HEK293 (cell line): ENCODE results near the gene EN2.

Experiments used
- HOXC10 ChIP-seq: sonication (generic); formaldehyde crosslinking; IDR thresholded peaks from 2 replicates; pipeline ENCODE4 v1.8.1; 2023; ENCODE audit warnings: mild to moderate bottlenecking, missing genetic modification reagents
- KLF9 ChIP-seq: fragments of 450-650 bp; formaldehyde crosslinking; IDR thresholded peaks from 2 replicates; pipeline ENCODE4 v1.5.1; 2016; ENCODE audit warnings: missing biosample characterization, missing genetic modification characterization, low read depth
- MYNN ChIP-seq: fragments of 450-650 bp; formaldehyde crosslinking; IDR thresholded peaks from 2 replicates; pipeline ENCODE4 v1.5.1; 2016; ENCODE audit warnings: missing biosample characterization, missing genetic modification characterization, borderline replicate concordance
- SCRT2 ChIP-seq: fragments of 450-650 bp; formaldehyde crosslinking; IDR thresholded peaks from 2 replicates; pipeline ENCODE4 v1.5.1; 2016; ENCODE audit warnings: missing biosample characterization, missing genetic modification characterization
- SP7 ChIP-seq: fragments of 450-650 bp; formaldehyde crosslinking; IDR thresholded peaks from 2 replicates; pipeline ENCODE4 v1.5.1; 2016; ENCODE audit warnings: missing biosample characterization, missing genetic modification characterization
- WT1 ChIP-seq: fragments of 450-650 bp; formaldehyde crosslinking; IDR thresholded peaks from 2 replicates; pipeline ENCODE4 v1.5.1; 2016; ENCODE audit warnings: missing biosample characterization, missing genetic modification characterization
- ZFP37 ChIP-seq: fragments of 450-650 bp; formaldehyde crosslinking; IDR thresholded peaks from 2 replicates; pipeline ENCODE4 v1.5.1; 2016; ENCODE audit warnings: missing biosample characterization, missing genetic modification characterization
- ZFP69B ChIP-seq: fragments of 450-650 bp; formaldehyde crosslinking; IDR thresholded peaks from 2 replicates; pipeline ENCODE4 v1.5.1; 2016; ENCODE audit warnings: missing biosample characterization, missing genetic modification characterization
- ZIC2 ChIP-seq: fragments of 450-650 bp; formaldehyde crosslinking; IDR thresholded peaks from 2 replicates; pipeline ENCODE4 v1.5.1; 2016; ENCODE audit warnings: missing biosample characterization, missing genetic modification characterization
- ZNF10 ChIP-seq: fragments of 450-650 bp; formaldehyde crosslinking; IDR thresholded peaks from 2 replicates; pipeline ENCODE4 v1.5.1; 2017; ENCODE audit warnings: missing biosample characterization, missing genetic modification characterization
- ZNF157 ChIP-seq: fragments of 450-650 bp; formaldehyde crosslinking; IDR thresholded peaks from 2 replicates; pipeline ENCODE4 v1.5.1; 2016; ENCODE audit warnings: missing biosample characterization, missing genetic modification characterization
- ZNF184 ChIP-seq: fragments of 450-650 bp; IDR thresholded peaks from 2 replicates; pipeline ENCODE4 v1.5.1; 2018; ENCODE audit warnings: missing biosample characterization, mild to moderate bottlenecking, missing genetic modification characterization
- ZNF341 ChIP-seq: fragments of 450-650 bp; formaldehyde crosslinking; IDR thresholded peaks from 2 replicates; pipeline ENCODE4; 2016; ENCODE audit warnings: low read depth, missing biosample characterization, missing genetic modification characterization
- ZNF404 ChIP-seq: fragments of 450-650 bp; formaldehyde crosslinking; IDR thresholded peaks from 2 replicates; pipeline ENCODE4 v1.5.1; 2017; ENCODE audit warnings: missing biosample characterization, missing genetic modification characterization
- ZNF423 ChIP-seq: fragments of 450-650 bp; formaldehyde crosslinking; IDR thresholded peaks from 2 replicates; pipeline ENCODE4 v1.5.1; 2016; ENCODE audit warnings: missing biosample characterization, missing genetic modification characterization
- ZNF501 ChIP-seq: fragments of 450-650 bp; formaldehyde crosslinking; IDR thresholded peaks from 2 replicates; pipeline ENCODE4 v1.5.1; 2016; ENCODE audit warnings: missing biosample characterization, missing genetic modification characterization
- ZNF529 ChIP-seq: fragments of 450-650 bp; formaldehyde crosslinking; IDR thresholded peaks from 2 replicates; pipeline ENCODE4 v1.5.1; 2017; ENCODE audit warnings: missing genetic modification characterization, missing biosample characterization; ENCODE audit not compliant: insufficient replicate concordance
- ZNF530 ChIP-seq: fragments of 450-650 bp; formaldehyde crosslinking; IDR thresholded peaks from 2 replicates; pipeline ENCODE4 v1.5.1; 2016; ENCODE audit warnings: low read depth, missing biosample characterization, missing genetic modification characterization
- ZNF549 ChIP-seq: fragments of 450-650 bp; IDR thresholded peaks from 2 replicates; pipeline ENCODE4 v1.5.1; 2018; ENCODE audit warnings: missing biosample characterization, missing genetic modification characterization, mild to moderate bottlenecking, inconsistent platforms, moderate library complexity
- ZNF600 ChIP-seq: fragments of 450-650 bp; formaldehyde crosslinking; IDR thresholded peaks from 2 replicates; pipeline ENCODE4 v1.5.1; 2016; ENCODE audit warnings: missing biosample characterization, missing genetic modification characterization
- ZNF670 ChIP-seq: fragments of 450-650 bp; formaldehyde crosslinking; IDR thresholded peaks from 2 replicates; pipeline ENCODE4 v1.5.1; 2016; ENCODE audit warnings: missing biosample characterization, missing genetic modification characterization, low read depth
- ZNF792 ChIP-seq: fragments of 450-650 bp; formaldehyde crosslinking; IDR thresholded peaks from 2 replicates; pipeline ENCODE4 v1.5.1; 2016; ENCODE audit warnings: missing biosample characterization, missing genetic modification characterization
- TF ChIP-seq, protein P1 (sequence below): fragments of 450-650 bp; formaldehyde crosslinking; IDR thresholded peaks from 2 replicates; pipeline ENCODE4 v1.5.1; 2016; ENCODE audit warnings: missing biosample characterization, missing genetic modification characterization
- TF ChIP-seq, protein P2 (sequence below): fragments of 450-650 bp; formaldehyde crosslinking; IDR thresholded peaks from 2 replicates; pipeline ENCODE4 v1.5.1; 2016; ENCODE audit warnings: missing biosample characterization, missing genetic modification characterization
- TF ChIP-seq, protein P3 (sequence below): fragments of 450-650 bp; formaldehyde crosslinking; IDR thresholded peaks from 2 replicates; pipeline ENCODE4 v1.5.1; 2016; ENCODE audit warnings: missing biosample characterization, missing genetic modification characterization
- TF ChIP-seq, protein P4 (sequence below): fragments of 450-650 bp; formaldehyde crosslinking; IDR thresholded peaks from 2 replicates; pipeline ENCODE4 v1.5.1; 2016; ENCODE audit warnings: missing biosample characterization, missing genetic modification characterization
- TF ChIP-seq, protein P5 (sequence below): fragments of 450-650 bp; formaldehyde crosslinking; IDR thresholded peaks from 2 replicates; pipeline ENCODE4 v1.5.1; 2016; ENCODE audit warnings: missing biosample characterization, missing genetic modification characterization
- TF ChIP-seq, protein P6 (sequence below): IDR thresholded peaks from 2 replicates; pipeline ENCODE4 v1.6.1; 2011; ENCODE audit warnings: mild to moderate bottlenecking, low read depth, low read length, borderline replicate concordance
- TF ChIP-seq, protein P7 (sequence below): fragments of 450-650 bp; formaldehyde crosslinking; IDR thresholded peaks from 2 replicates; pipeline ENCODE4 v1.5.1; 2016; ENCODE audit warnings: missing biosample characterization, missing genetic modification characterization

The EN2 gene

DNA sequence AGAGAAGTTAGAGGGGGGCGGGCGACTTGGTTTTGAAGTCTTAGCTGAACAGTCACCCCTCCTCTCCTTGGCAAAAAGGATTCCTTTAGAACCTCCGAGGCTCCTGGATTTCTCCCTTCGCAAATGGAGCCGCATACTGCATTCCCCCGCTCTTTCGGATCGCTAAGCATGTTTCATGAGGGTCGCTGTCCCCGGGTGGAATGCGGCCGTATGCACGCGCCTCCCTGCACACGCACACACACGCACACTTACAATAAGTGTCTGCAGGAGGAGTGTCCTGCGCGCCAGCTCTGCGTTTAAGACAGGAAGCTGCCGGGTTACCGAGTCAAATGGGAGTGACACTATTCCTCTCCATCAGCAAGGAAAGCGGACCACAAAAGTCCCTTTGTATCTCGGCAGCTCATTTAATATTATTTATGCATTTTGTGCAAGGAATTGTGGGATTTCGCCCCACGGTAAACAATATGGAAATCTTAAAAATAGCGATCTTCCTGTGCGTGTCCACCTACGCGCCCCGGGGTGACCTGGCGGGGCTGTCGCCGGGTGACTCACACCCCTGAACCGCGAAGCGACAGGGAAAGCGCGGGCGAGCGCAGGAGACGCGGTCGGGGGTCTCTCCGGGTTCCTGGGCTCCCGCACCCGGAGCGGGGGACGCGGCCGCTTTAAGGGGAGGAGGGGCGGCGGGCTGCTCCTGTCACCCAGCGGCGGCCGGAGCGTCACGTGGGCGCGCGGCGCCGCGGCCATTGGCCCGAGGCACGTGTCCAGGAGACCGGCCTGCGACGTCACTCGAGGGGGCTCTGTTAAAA, 988 bp upstream of the EN2 start (continued):
- TF ChIP-seq, protein P1, sequence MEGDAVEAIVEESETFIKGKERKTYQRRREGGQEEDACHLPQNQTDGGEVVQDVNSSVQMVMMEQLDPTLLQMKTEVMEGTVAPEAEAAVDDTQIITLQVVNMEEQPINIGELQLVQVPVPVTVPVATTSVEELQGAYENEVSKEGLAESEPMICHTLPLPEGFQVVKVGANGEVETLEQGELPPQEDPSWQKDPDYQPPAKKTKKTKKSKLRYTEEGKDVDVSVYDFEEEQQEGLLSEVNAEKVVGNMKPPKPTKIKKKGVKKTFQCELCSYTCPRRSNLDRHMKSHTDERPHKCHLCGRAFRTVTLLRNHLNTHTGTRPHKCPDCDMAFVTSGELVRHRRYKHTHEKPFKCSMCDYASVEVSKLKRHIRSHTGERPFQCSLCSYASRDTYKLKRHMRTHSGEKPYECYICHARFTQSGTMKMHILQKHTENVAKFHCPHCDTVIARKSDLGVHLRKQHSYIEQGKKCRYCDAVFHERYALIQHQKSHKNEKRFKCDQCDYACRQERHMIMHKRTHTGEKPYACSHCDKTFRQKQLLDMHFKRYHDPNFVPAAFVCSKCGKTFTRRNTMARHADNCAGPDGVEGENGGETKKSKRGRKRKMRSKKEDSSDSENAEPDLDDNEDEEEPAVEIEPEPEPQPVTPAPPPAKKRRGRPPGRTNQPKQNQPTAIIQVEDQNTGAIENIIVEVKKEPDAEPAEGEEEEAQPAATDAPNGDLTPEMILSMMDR (tag by site-specific recombination), result no peak
- peak; percentile 39; the same call in 1 of the 2 replicates for TF ChIP-seq ZNF423
- TF ChIP-seq WT1 (tag by site-specific recombination), result no peak
- TF ChIP-seq SP7, result no peak; the same call in 1 of the 2 replicates
- no peak for TF ChIP-seq KLF9 (tag by site-specific recombination)
- TF ChIP-seq, protein P2, sequence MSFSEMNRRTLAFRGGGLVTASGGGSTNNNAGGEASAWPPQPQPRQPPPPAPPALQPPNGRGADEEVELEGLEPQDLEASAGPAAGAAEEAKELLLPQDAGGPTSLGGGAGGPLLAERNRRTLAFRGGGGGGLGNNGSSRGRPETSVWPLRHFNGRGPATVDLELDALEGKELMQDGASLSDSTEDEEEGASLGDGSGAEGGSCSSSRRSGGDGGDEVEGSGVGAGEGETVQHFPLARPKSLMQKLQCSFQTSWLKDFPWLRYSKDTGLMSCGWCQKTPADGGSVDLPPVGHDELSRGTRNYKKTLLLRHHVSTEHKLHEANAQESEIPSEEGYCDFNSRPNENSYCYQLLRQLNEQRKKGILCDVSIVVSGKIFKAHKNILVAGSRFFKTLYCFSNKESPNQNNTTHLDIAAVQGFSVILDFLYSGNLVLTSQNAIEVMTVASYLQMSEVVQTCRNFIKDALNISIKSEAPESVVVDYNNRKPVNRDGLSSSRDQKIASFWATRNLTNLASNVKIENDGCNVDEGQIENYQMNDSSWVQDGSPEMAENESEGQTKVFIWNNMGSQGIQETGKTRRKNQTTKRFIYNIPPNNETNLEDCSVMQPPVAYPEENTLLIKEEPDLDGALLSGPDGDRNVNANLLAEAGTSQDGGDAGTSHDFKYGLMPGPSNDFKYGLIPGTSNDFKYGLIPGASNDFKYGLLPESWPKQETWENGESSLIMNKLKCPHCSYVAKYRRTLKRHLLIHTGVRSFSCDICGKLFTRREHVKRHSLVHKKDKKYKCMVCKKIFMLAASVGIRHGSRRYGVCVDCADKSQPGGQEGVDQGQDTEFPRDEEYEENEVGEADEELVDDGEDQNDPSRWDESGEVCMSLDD (tag by site-specific recombination), result 0 out of 2 replicates have a peak, but pooled peaks have one; percentile 26
- TF ChIP-seq, protein P3, sequence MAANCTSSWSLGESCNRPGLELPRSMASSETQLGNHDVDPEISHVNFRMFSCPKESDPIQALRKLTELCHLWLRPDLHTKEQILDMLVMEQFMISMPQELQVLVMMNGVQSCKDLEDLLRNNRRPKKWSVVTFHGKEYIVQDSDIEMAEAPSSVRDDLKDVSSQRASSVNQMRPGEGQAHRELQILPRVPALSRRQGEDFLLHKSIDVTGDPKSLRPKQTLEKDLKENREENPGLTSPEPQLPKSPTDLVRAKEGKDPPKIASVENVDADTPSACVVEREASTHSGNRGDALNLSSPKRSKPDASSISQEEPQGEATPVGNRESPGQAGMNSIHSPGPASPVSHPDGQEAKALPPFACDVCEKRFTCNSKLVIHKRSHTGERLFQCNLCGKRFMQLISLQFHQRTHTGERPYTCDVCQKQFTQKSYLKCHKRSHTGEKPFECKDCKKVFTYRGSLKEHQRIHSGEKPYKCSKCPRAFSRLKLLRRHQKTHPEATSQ, result no peak
- no peak for TF ChIP-seq ZNF549 (tag by site-specific recombination)
- TF ChIP-seq ZNF501, result peak; percentile 64; the same call in 1 of the 2 replicates
- no peak; the same call in 1 of the 2 replicates for TF ChIP-seq ZFP37
- no peak for TF ChIP-seq MYNN (tag by site-specific recombination)
- no peak for TF ChIP-seq ZNF10 (tag by site-specific recombination)
- no peak for TF ChIP-seq HOXC10 (CRISPR knock-in tag)
- no peak for TF ChIP-seq ZNF670
- TF ChIP-seq ZNF792 (tag by site-specific recombination), result no peak
- TF ChIP-seq ZNF530 (tag by site-specific recombination), result no peak
- no peak for TF ChIP-seq ZNF157 (tag by site-specific recombination)
- peak; percentile 51 for TF ChIP-seq ZNF341
- TF ChIP-seq, protein P4, sequence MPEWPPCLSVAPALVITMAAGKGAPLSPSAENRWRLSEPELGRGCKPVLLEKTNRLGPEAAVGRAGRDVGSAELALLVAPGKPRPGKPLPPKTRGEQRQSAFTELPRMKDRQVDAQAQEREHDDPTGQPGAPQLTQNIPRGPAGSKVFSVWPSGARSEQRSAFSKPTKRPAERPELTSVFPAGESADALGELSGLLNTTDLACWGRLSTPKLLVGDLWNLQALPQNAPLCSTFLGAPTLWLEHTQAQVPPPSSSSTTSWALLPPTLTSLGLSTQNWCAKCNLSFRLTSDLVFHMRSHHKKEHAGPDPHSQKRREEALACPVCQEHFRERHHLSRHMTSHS, result no peak
- TF ChIP-seq ZNF404, result no peak
- TF ChIP-seq ZNF529 (tag by site-specific recombination), result no peak
- TF ChIP-seq, protein P5, sequence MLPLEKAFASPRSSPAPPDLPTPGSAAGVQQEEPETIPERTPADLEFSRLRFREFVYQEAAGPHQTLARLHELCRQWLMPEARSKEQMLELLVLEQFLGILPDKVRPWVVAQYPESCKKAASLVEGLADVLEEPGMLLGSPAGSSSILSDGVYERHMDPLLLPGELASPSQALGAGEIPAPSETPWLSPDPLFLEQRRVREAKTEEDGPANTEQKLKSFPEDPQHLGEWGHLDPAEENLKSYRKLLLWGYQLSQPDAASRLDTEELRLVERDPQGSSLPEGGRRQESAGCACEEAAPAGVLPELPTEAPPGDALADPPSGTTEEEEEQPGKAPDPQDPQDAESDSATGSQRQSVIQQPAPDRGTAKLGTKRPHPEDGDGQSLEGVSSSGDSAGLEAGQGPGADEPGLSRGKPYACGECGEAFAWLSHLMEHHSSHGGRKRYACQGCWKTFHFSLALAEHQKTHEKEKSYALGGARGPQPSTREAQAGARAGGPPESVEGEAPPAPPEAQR, result no peak
- TF ChIP-seq ZFP69B (tag by site-specific recombination), result peak; percentile 100
- 0 out of 2 replicates have a peak, but pooled peaks have one; percentile 17 for TF ChIP-seq ZNF184 (tag by site-specific recombination)
- TF ChIP-seq ZNF600 (tag by site-specific recombination), result no peak; the same call in 1 of the 2 replicates
- no peak for TF ChIP-seq SCRT2 (tag by site-specific recombination)
- TF ChIP-seq, protein P6, sequence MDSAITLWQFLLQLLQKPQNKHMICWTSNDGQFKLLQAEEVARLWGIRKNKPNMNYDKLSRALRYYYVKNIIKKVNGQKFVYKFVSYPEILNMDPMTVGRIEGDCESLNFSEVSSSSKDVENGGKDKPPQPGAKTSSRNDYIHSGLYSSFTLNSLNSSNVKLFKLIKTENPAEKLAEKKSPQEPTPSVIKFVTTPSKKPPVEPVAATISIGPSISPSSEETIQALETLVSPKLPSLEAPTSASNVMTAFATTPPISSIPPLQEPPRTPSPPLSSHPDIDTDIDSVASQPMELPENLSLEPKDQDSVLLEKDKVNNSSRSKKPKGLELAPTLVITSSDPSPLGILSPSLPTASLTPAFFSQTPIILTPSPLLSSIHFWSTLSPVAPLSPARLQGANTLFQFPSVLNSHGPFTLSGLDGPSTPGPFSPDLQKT, result no peak
- peak; percentile 73 for TF ChIP-seq ZIC2
- TF ChIP-seq, protein P7, sequence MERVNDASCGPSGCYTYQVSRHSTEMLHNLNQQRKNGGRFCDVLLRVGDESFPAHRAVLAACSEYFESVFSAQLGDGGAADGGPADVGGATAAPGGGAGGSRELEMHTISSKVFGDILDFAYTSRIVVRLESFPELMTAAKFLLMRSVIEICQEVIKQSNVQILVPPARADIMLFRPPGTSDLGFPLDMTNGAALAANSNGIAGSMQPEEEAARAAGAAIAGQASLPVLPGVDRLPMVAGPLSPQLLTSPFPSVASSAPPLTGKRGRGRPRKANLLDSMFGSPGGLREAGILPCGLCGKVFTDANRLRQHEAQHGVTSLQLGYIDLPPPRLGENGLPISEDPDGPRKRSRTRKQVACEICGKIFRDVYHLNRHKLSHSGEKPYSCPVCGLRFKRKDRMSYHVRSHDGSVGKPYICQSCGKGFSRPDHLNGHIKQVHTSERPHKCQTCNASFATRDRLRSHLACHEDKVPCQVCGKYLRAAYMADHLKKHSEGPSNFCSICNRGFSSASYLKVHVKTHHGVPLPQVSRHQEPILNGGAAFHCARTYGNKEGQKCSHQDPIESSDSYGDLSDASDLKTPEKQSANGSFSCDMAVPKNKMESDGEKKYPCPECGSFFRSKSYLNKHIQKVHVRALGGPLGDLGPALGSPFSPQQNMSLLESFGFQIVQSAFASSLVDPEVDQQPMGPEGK (tag by site-specific recombination), result peak; percentile 76
